ENCODE data around the gene CIROP.

GRCh38 chr14:23090254-23090636 is 14.5 kb downstream of the CIROP start:
- TF ChIP-seq POLR2AphosphoS5 (IDR thresholded peaks at IDR 0.05; ENCODE audit: low read depth, low read length) (no peak), SPI1 (IDR thresholded peaks at IDR 0.05; ENCODE audit: low read depth, low read length) (no peak), POLR2A (IDR thresholded peaks at IDR 0.05; ENCODE audit: low read depth, low read length) (no peak), TAF1 (IDR thresholded peaks at IDR 0.05; ENCODE audit: low read depth, low read length) (no peak), PAX5 (IDR thresholded peaks at IDR 0.05; ENCODE audit: insufficient read depth, low read length, severe bottlenecking) (no peak)
